OCI-LY3 (cell line): ENCODE measurements around the gene COL4A1.

Source experiments
- H2AFZ ChIP-seq: fragments of 200-600, 300-600 bp; shearing (Covaris generic); 2 replicates; pipeline ENCODE4 v1.6.0; 2014; ENCODE audit warnings: antibody characterized with exemption, low read depth, low read length
- H3K27ac ChIP-seq: fragments of 200-600, 300-600 bp; sonication (generic); 2 replicates; pipeline ENCODE4 v1.5.1; 2014; ENCODE audit warnings: mild to moderate bottlenecking, low read length, moderate library complexity, mixed read lengths
- H3K27me3 ChIP-seq: fragments of 200-600, 300-600 bp; sonication (generic); 2 replicates; pipeline ENCODE4 v1.6.1; 2014; ENCODE audit warnings: low read depth, low read length, mixed read lengths
- H3K36me3 ChIP-seq: fragments of 200-600, 300-600 bp; sonication (generic); replicated peaks from 2 replicates; pipeline ENCODE3; 2014; ENCODE audit warnings: low read depth, low read length, mixed read lengths
- H3K4me1 ChIP-seq: fragments of 300-600, 200-600 bp; sonication (generic); 2 replicates; pipeline ENCODE4 v1.6.1; 2014; ENCODE audit warnings: low read length, mixed read lengths
- H3K4me2 ChIP-seq: fragments of 200-600, 300-600 bp; sonication (generic); 2 replicates; pipeline ENCODE4 v1.6.1; 2014; ENCODE audit warnings: low read length, mixed read lengths
- H3K4me3 ChIP-seq: fragments of 300-600, 200-600 bp; sonication (generic); 2 replicates; pipeline ENCODE4 v1.5.1; 2014; ENCODE audit warnings: antibody characterized with exemption, mild to moderate bottlenecking, low read length, moderate library complexity
- H3K79me2 ChIP-seq: fragments of 300-600, 200-600 bp; shearing (Covaris generic); 2 replicates; pipeline ENCODE4 v1.6.1; 2014; ENCODE audit warnings: mild to moderate bottlenecking, low read length, mixed read lengths
- H3K9ac ChIP-seq: fragments of 300-600, 200-600 bp; shearing (Covaris generic); 2 replicates; pipeline ENCODE4 v1.6.0; 2014; ENCODE audit warnings: mild to moderate bottlenecking, low read length, moderate library complexity
- H3K9me3 ChIP-seq: fragments of 200-600, 300-600 bp; shearing (Covaris generic); 2 replicates; pipeline ENCODE4 v1.6.1; 2014; ENCODE audit warnings: low read length, mixed read lengths; ENCODE audit not compliant: insufficient read depth
- H4K20me1 ChIP-seq: fragments of 200-600, 300-600 bp; sonication (generic); 2 replicates; pipeline ENCODE4 v1.6.1; 2016; ENCODE audit warnings: low read length, mixed read lengths; ENCODE audit not compliant: insufficient read depth
- CTCF ChIP-seq: fragments of 200-600, 300-600 bp; sonication (generic); IDR thresholded peaks from 2 replicates; pipeline ENCODE4 v1.5.1; 2014; ENCODE audit warnings: antibody characterized with exemption, low read length, low read depth
- EZH2phosphoT487 ChIP-seq: fragments of 200-600 bp; shearing (Covaris generic); IDR thresholded peaks from 2 replicates; pipeline ENCODE4 v1.6.1; 2018; ENCODE audit warnings: antibody characterized with exemption, mixed run types, low read depth

COL4A1 gene

GRCh38 chr13:110217085-110217484 is 89.9 kb downstream of the COL4A1 start:
- H3K27me3 ChIP-seq = peaks cover 22% of the 10 kb centered on the region
- H3K4me2 ChIP-seq = no peak overlapping the region
- H3K27ac ChIP-seq = no peak overlapping the region
- no peaks in the 10 kb centered on the region for H3K79me2 ChIP-seq
- TF ChIP-seq EZH2phosphoT487 (no peak), CTCF (no peak)
- H3K9ac ChIP-seq = no peak overlapping the region
- no peak overlapping the region for H3K4me3 ChIP-seq
- H2AFZ ChIP-seq = no peak overlapping the region
- no peaks in the 10 kb centered on the region for H3K36me3 ChIP-seq
- peaks cover 3% of the 10 kb centered on the region; the same call in 1 of the 2 replicates for H3K4me1 ChIP-seq
- H4K20me1 ChIP-seq = no peaks in the 10 kb centered on the region
- no peaks in the 10 kb centered on the region for H3K9me3 ChIP-seq

- Histone ChIP-seq H4K20me1 (no peaks in the 10 kb centered on the region), H3K9ac (no peak overlapping the region), H3K4me3 (no peak overlapping the region), H3K9me3 (no peaks in the 10 kb centered on the region), H2AFZ (no peak overlapping the region), H3K36me3 (no peaks in the 10 kb centered on the region), H3K27ac (no peak overlapping the region), H3K27me3 (peaks cover 23% of the 10 kb centered on the region), H3K4me2 (no peak overlapping the region), H3K79me2 (no peaks in the 10 kb centered on the region), H3K4me1 (no peaks in the 10 kb centered on the region)
- TF ChIP-seq CTCF (no peak), EZH2phosphoT487 (no peak)
These were observed 90.4 kb downstream of the COL4A1 start for GRCh38 chr13:110216398-110217041.

GRCh38 chr13:110216006-110216397 is 91.0 kb downstream of the COL4A1 start:
- TF ChIP-seq CTCF (no peak), EZH2phosphoT487 (no peak)
- H3K36me3 ChIP-seq = no peaks in the 10 kb centered on the region
- H3K9ac ChIP-seq = no peak overlapping the region
- H3K9me3 ChIP-seq = no peaks in the 10 kb centered on the region
- H3K4me2 ChIP-seq = no peak overlapping the region
- no peak overlapping the region for H2AFZ ChIP-seq
- H4K20me1 ChIP-seq = no peaks in the 10 kb centered on the region
- H3K27me3 ChIP-seq = peaks cover 23% of the 10 kb centered on the region
- no peaks in the 10 kb centered on the region for H3K79me2 ChIP-seq
- no peaks in the 10 kb centered on the region for H3K4me1 ChIP-seq
- H3K27ac ChIP-seq = no peak overlapping the region
- no peak overlapping the region for H3K4me3 ChIP-seq

- Histone ChIP-seq H3K4me2 (no peak overlapping the region), H2AFZ (no peak overlapping the region), H3K4me1 (no peaks in the 10 kb centered on the region), H3K27ac (no peak overlapping the region), H3K9me3 (no peaks in the 10 kb centered on the region), H3K36me3 (no peaks in the 10 kb centered on the region), H3K27me3 (peaks cover 23% of the 10 kb centered on the region), H3K4me3 (no peak overlapping the region), H3K79me2 (no peaks in the 10 kb centered on the region), H4K20me1 (no peaks in the 10 kb centered on the region), H3K9ac (no peak overlapping the region)
- TF ChIP-seq CTCF (no peak), EZH2phosphoT487 (no peak)
These were observed 91.4 kb downstream of the COL4A1 start for GRCh38 chr13:110215606-110216005.
